Hematopoietic multipotent progenitor cell treated with erythropoietin and hydrocortisone succinate and interleukin-3 and kit ligand, for 6 days (in vitro differentiated cells): ENCODE data around the gene SASH1.

Experiments
- DNase-seq: peaks from one replicate; pipeline ENCODE4 v3.0.0-alpha.2; 2015

The SASH1 gene

GRCh38 chr6:148436466-148436865 is 93.8 kb downstream of the SASH1 start:
- no peak for DNase-seq

GRCh38 chr6:148438632-148439031 is 96.0 kb downstream of the SASH1 start:
- no peak for DNase-seq

GRCh38 chr6:148440016-148440415 is 97.4 kb downstream of the SASH1 start:
- no peak for DNase-seq

DNA sequence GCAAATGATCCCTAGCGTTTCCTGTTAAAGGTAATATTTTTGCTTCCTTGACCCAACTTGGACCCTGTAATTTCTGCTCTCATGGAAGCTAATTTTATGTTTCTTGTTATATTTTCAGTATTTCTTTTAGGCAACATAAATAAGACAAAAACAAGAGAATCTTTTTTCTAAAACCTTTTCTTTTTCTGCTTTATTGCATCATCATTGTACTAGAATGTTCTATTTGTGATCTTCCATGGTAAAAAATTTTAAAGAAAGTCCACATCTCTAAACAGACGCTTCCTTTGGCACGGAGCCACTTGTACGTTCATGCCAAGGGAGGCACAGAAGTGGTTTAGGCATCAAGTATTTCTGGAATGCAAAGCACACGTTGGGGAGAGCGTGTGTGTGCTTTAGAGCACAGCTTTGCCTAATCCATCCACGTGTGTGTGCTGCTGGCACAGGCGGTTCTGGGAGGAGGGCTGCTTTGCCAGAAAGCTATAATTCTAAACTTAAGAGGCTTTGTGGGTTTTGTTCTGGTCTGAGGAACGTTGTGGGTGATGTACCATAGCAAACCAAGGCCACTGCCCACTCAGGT is 98.3 kb downstream of the SASH1 start:
- no peak for DNase-seq

DNA sequence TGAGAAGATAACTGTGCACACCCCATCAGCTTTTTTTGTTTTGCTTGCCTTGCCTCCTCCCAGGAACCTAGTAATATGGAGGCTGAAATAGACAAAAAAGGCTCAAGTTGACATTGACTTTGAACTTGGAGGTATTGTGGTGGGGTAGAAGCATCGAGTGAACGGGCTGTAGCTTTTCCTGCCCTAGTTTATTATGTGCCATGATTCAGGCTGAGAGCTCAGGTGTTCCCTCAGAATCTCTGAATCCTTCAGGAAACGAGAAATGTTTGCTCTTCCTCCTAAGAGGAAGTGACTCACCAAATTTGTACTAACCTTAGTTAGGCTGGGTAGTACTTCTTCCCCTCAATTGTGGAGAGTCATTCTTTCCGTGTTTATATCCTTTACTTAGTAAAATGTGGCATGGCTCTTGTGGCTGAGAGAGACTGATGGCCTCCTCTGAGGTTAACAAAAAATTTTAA is 98.8 kb downstream of the SASH1 start:
- no peak for DNase-seq

GRCh38 chr6:148443798-148444560 is 101.3 kb downstream of the SASH1 start:
- no peak for DNase-seq

DNA sequence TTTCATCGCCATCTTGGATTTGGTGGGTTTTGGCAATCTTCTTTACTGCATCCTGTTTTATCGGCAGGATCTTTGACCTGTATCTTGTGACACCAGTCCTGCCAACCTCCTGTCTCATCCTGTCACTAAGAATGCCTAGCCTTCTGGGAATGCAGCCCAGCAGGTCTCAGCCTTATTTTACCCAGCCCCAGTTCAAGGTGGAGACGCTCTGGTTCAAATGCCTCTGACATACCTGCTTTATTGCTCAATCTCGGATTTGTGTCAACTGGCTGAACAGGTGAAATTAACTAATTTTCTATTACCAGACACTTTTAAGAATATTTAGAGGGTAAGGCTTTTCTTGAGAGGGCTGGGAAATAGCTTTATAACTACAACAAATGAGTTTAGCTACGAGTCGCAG is 102.5 kb downstream of the SASH1 start:
- DNase-seq, result no peak

DNA sequence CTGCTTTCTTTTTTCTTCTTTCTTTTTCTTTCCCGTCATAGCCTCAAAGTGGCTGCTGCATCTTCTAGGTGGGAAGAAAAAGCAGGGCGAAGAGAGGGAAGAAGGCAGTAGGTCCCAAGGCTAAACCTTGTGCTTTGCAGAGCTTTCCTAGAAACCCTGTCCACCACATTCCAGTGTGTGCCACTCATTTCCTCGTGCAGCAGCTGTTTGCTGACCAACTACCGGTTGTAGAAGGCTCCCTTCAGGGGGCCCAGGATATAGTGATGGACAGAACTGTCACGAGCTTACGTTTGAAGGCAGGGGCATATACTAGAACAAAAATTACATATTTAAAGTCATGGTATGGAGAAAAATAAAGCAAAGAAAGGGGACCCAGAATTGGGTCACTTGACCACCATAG is 103.0 kb downstream of the SASH1 start:
- no peak for DNase-seq

GRCh38 chr6:148446681-148447080 is 104.0 kb downstream of the SASH1 start:
- no peak for DNase-seq

GRCh38 chr6:148447521-148448230 is 105.0 kb downstream of the SASH1 start:
- no peak for DNase-seq

DNA sequence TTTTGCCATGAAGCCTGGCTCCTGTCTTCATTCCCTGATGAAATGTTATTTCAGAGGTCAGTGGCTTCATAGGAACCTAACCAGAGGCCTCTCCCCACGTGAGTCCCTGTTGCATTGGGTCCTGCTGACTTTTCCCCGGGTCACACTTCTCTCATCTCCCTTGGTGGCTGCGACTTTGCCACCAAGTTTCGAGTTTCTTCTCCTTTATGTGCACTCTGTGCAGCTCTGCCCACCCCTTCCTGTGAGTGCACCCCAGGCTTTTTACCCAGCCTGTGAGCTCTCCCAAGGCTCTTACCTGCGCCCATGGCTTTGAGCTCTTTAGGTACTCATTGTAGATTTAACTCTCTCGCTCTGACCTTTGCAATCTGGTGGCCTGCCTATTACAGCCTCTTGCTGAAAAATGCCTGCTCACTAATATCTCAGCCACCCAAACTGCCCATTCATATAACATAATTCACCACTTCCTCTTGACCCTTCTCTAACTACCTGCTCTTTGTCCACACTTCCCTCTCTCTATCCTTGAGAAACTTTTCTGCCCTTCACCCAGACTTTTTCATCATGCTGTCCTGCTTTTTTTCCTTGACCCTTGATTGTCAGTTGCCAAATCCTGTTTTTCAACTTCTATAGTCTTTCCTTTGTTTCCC is 105.9 kb downstream of the SASH1 start:
- no peak for DNase-seq

- DNase-seq, result no peak
These were observed 108.2 kb downstream of the SASH1 start for GRCh38 chr6:148450866-148451265.

GRCh38 chr6:148451690-148452089 is 109.1 kb downstream of the SASH1 start:
- DNase-seq, result no peak

- no peak for DNase-seq
These were observed 110.2 kb downstream of the SASH1 start for GRCh38 chr6:148452876-148453275.

GRCh38 chr6:148453906-148454305 is 111.3 kb downstream of the SASH1 start:
- DNase-seq, result no peak

DNA sequence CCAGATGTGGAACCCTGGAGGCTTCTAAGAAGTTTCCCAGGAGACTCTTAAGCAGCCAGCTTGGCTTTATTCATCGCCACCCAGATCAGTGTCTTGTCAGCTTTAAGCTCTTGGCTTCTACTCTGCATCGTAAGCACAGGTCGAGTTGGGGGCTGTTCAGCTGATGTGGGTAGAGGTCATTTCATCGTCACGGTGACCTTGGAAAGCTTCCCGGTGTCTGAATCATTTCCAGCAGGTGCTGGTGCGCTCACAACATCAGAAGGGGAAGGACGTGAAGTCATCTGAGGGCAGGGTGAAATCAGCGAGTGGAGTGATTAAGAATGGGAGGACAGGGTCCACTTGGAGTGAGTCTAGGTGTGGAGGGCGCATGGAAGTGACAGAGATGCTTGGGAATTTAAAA is 112.6 kb downstream of the SASH1 start:
- DNase-seq, result no peak

DNA sequence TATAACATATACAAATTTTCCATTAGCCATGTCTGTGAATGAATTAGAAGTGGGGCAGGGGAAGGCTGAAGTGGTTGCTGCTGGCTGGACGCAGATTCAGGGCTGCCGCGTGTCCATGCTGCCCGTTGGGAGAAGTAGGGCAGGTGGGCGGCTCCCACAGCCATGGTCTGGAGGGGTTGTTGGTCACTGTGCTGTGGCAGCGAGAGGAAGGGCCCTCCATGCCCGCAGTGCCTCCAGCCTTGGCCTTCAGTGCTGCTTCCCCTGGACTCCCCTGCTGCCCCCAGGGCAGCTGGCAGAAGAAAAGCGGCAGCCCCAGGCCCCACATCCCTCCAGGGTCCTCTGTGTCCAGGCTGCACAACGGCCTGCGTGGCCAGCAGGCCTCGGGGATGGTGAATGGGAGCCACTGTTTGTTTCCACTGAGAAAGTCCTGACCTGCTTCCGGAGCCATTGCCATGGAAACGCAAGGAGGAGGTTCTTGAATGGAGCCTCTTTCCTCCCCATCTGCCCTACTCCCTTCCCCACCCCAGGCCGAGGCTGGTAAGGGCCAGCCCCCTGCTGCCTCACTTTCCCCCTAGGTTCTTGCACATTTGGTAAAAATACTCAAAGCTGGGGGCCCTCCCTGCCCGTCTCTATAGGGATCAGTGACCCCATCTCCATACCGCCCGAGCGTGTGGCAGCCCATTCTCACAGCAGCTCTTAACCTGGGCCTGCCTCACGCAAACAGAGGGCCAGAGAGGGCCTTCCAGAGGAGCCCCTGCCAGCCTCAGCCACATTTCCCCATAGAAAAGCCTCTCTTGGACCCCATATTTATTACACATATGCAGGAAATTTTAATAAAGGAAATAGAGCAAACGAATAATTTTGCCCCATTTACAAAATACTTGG is 113.3 kb downstream of the SASH1 start:
- no peak for DNase-seq

DNA sequence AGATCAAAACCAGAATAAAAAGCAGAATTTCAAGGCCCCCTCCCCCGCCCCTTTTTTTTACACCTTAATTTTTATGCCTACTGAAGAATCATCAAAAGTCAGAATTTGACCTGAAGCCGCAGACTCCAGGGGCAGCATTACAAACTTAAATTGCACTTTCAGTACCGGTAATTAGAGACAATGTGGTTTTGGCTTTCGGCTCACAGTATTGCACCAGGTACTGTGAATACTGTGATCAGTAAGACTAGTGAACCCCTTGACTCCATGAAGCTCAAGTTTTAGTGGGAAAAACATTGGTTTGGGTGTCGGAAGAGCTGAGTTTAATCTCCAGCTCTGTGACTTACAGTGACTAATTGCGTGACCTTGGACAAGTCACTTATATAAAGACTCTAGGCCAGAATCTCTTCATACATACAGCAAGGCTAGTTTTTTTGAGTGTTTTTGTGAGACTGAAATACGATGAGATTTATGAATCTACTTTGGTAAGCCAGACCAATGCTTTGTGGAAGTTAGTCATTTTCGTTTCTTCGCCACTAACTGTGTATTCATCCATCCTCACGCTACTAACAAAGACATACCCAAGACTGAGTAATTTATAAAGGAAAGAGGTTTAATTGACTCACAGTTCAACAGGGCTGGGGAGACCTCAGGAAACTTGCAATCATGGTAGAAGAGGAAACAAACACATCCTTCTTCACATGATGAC is 114.7 kb downstream of the SASH1 start:
- DNase-seq, result no peak

GRCh38 chr6:148457843-148458159 is 115.2 kb downstream of the SASH1 start:
- DNase-seq, result no peak

DNA sequence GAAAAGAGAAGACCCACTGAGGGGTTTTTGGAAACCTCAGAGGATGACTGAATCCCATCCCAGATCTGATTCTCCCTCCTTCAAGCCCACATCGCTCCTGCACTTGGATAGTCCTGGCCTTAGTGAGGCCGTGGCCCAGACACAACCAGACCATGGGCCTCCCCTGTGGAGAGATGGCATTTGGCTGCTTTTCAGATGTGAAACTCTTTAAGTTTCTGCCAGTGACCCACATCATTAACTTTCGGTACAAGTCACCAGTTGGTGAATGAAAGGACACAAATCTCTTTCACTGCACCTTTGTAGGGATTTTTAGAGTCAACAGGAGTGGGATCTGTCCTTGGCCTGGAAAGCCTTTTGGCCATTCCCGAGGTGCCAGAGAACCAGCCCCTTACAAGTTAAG is 116.6 kb downstream of the SASH1 start:
- DNase-seq, result no peak

GRCh38 chr6:148460876-148461646 is 118.4 kb downstream of the SASH1 start:
- DNase-seq, result no peak
